H9 (cell line): ENCODE data around the gene NCAM1. TPM values are rescaled to one million over a fixed set of nuclear protein-coding genes. Genes with fewer than 3 reads are reported as not detected.

Experiments
- DNase-seq: peaks from one replicate; pipeline ENCODE4 v3.0.0-alpha.2; 2017
- H2AFZ ChIP-seq: one replicate; pipeline ENCODE4 v1.6.1; 2013; ENCODE audit warnings: mild to moderate bottlenecking, low read length, control low read depth, moderate library complexity
- H2AK5ac ChIP-seq: 2 replicates; pipeline ENCODE4 v1.6.1; 2013; ENCODE audit warnings: low read length, control low read depth, mixed read lengths; ENCODE audit not compliant: insufficient read length
- H2BK120ac ChIP-seq: one replicate; pipeline ENCODE4 v1.6.1; 2013; ENCODE audit warnings: low read depth, mild to moderate bottlenecking, low read length, control low read depth, inconsistent platforms; ENCODE audit not compliant: poor library complexity, severe bottlenecking
- H2BK12ac ChIP-seq: 2 replicates; pipeline ENCODE4 v1.6.1; 2013; ENCODE audit warnings: low read length, control low read depth, mixed read lengths, low read depth; ENCODE audit not compliant: insufficient read length
- H2BK15ac ChIP-seq: 2 replicates; pipeline ENCODE4 v1.6.1; 2013; ENCODE audit warnings: low read depth, low read length, control low read depth
- H2BK20ac ChIP-seq: one replicate; pipeline ENCODE4 v1.6.1; 2013; ENCODE audit warnings: low read depth, mild to moderate bottlenecking, low read length, control low read depth, inconsistent platforms; ENCODE audit not compliant: poor library complexity, severe bottlenecking
- H2BK5ac ChIP-seq: 2 replicates; pipeline ENCODE4 v1.6.1; 2013; ENCODE audit warnings: low read length, control low read depth, mixed read lengths; ENCODE audit not compliant: insufficient read length
- H3K14ac ChIP-seq: 2 replicates; pipeline ENCODE4 v1.6.1; 2013; ENCODE audit warnings: low read length, control low read depth; ENCODE audit not compliant: insufficient read depth
- H3K18ac ChIP-seq: 2 replicates; pipeline ENCODE4 v1.6.1; 2013; ENCODE audit warnings: low read depth, mild to moderate bottlenecking, mixed read lengths, low read length, control low read depth; ENCODE audit not compliant: insufficient read length
- H3K23ac ChIP-seq: 2 replicates; pipeline ENCODE4 v1.6.1; 2013; ENCODE audit warnings: low read length, control low read depth, mixed read lengths, low read depth; ENCODE audit not compliant: insufficient read length
- H3K23me2 ChIP-seq: 2 replicates; pipeline ENCODE4 v1.6.1; 2013; ENCODE audit warnings: low read depth, mild to moderate bottlenecking, mixed read lengths, low read length, control low read depth; ENCODE audit not compliant: insufficient read length, poor library complexity, severe bottlenecking
- H3K27ac ChIP-seq: 2 replicates; pipeline ENCODE4 v1.5.1; 2013; ENCODE audit warnings: low read length, control low read depth, mixed read lengths, low read depth; ENCODE audit not compliant: insufficient read length
- H3K27me3 ChIP-seq: 2 replicates; pipeline ENCODE4 v1.6.1; 2013; ENCODE audit warnings: low read length, control low read depth, inconsistent platforms; ENCODE audit not compliant: insufficient read depth
- H3K4ac ChIP-seq: 2 replicates; pipeline ENCODE4 v1.6.1; 2013; ENCODE audit warnings: low read depth, mild to moderate bottlenecking, control low read depth, inconsistent platforms, low read length, moderate library complexity
- H3K4me1 ChIP-seq: 2 replicates; pipeline ENCODE4 v1.6.1; 2013; ENCODE audit warnings: low read length, control low read depth, inconsistent platforms; ENCODE audit not compliant: insufficient read depth
- H3K4me2 ChIP-seq: 2 replicates; pipeline ENCODE4 v1.6.1; 2013; ENCODE audit warnings: low read length, control low read depth, mixed read lengths; ENCODE audit not compliant: insufficient read length, insufficient read depth
- H3K56ac ChIP-seq: 2 replicates; pipeline ENCODE4 v1.6.1; 2013; ENCODE audit warnings: low read depth, mild to moderate bottlenecking, mixed read lengths, low read length, control low read depth; ENCODE audit not compliant: insufficient read length
- H3K79me1 ChIP-seq: 2 replicates; pipeline ENCODE4 v1.6.1; 2013; ENCODE audit warnings: low read depth, mild to moderate bottlenecking, moderate library complexity, low read length, control low read depth, inconsistent platforms; ENCODE audit not compliant: insufficient read depth, poor library complexity, severe bottlenecking
- H3K79me2 ChIP-seq: 2 replicates; pipeline ENCODE4 v1.6.1; 2013; ENCODE audit warnings: low read length, control low read depth, inconsistent platforms; ENCODE audit not compliant: insufficient read depth
- H3K9ac ChIP-seq: 2 replicates; pipeline ENCODE4 v1.6.1; 2013; ENCODE audit warnings: low read length, control low read depth, mixed read lengths; ENCODE audit not compliant: insufficient read length; ENCODE audit errors: extremely low read depth
- H3K9me3 ChIP-seq: one replicate; pipeline ENCODE4 v1.6.1; 2013; ENCODE audit warnings: low read depth, low read length, inconsistent platforms; ENCODE audit not compliant: control insufficient read depth
- H3T11ph ChIP-seq: one replicate; pipeline ENCODE4 v1.6.1; 2013; ENCODE audit warnings: mild to moderate bottlenecking, low read length, control low read depth, inconsistent platforms
- H4K20me1 ChIP-seq: one replicate; pipeline ENCODE4 v1.6.1; 2013; ENCODE audit not compliant: control insufficient read depth, insufficient read length, insufficient read depth
- H4K5ac ChIP-seq: 2 replicates; pipeline ENCODE4 v1.6.1; 2013; ENCODE audit warnings: low read depth, mild to moderate bottlenecking, mixed read lengths, low read length, control low read depth; ENCODE audit not compliant: insufficient read length
- H4K8ac ChIP-seq: replicated peaks from 2 replicates; pipeline ENCODE4 v1.6.1; 2013; ENCODE audit warnings: low read length, control low read depth, mixed read lengths, low read depth; ENCODE audit not compliant: insufficient read length
- H4K91ac ChIP-seq: 2 replicates; pipeline ENCODE4 v1.6.1; 2013; ENCODE audit warnings: low read depth, mild to moderate bottlenecking, moderate library complexity, mixed read lengths, low read length, control low read depth; ENCODE audit not compliant: insufficient read length
- H3K27ac Mint-ChIP-seq, 3 experiments: 2 replicates in 2 of 3; 3 replicates in 1 of 3; pipeline ENCODE4 v1.8.0; 2020 to 2021; ENCODE audit warnings: mixed read lengths in 3 of 3, mild to moderate bottlenecking in 1 of 3, moderate library complexity in 1 of 3
- H3K27me3 Mint-ChIP-seq: 2 replicates; pipeline ENCODE4 v1.8.0; 2021; ENCODE audit warnings: low read depth, mild to moderate bottlenecking, moderate library complexity, mixed read lengths
- H3K36me3 Mint-ChIP-seq, 3 experiments: 2 replicates in 2 of 3; 3 replicates in 1 of 3; pipeline ENCODE4 v1.8.0; 2020 to 2021; ENCODE audit warnings: low read depth in 3 of 3, mixed read lengths in 3 of 3; ENCODE audit not compliant: insufficient read depth in 1 of 3
- H3K4me1 Mint-ChIP-seq, 2 experiments: 2 replicates each; pipeline ENCODE4 v1.8.0; 2020; ENCODE audit warnings: mixed read lengths in 2 of 2
- H3K4me3 Mint-ChIP-seq, 2 experiments: 2 replicates in 1 of 2; 3 replicates in 1 of 2; pipeline ENCODE4 v1.8.0; 2020 to 2021; ENCODE audit warnings: mild to moderate bottlenecking in 2 of 2, mixed read lengths in 2 of 2, moderate library complexity in 1 of 2
- H3K9me3 Mint-ChIP-seq, 2 experiments: 2 replicates in 1 of 2; 3 replicates in 1 of 2; pipeline ENCODE4 v1.8.0; 2020; ENCODE audit warnings: mild to moderate bottlenecking in 2 of 2, mixed read lengths in 2 of 2, moderate library complexity in 1 of 2
- WGBS: extraction: QIAGEN DNeasy Blood & Tissue Kit; methylation state at CpG from one replicate; pipeline ENCODE4 v1.1.7; 2013; ENCODE audit warnings: missing lambda C conversion rate, low lambda C conversion rate, mixed read lengths; ENCODE audit not compliant: insufficient read length; ENCODE audit errors: extremely low coverage; 5-methylcytosine and 5-hydroxymethylcytosine counted together
- total RNA-seq: library from RNA; stranded (reverse); gene quantifications from 2 replicates; pipeline ENCODE4 v1.2.1, GENCODE V29; 2021
- TF ChIP-seq, protein P1 (sequence below): fragments of 200-600 bp; sonication (generic); conservative IDR thresholded peaks from 3 replicates; pipeline ENCODE4 v1.8.0; 2021; ENCODE audit warnings: antibody characterized with exemption, mild to moderate bottlenecking

NCAM1 gene
- total RNA-seq, 1 experiment from 2014 or later = 2.5 TPM

DNA sequence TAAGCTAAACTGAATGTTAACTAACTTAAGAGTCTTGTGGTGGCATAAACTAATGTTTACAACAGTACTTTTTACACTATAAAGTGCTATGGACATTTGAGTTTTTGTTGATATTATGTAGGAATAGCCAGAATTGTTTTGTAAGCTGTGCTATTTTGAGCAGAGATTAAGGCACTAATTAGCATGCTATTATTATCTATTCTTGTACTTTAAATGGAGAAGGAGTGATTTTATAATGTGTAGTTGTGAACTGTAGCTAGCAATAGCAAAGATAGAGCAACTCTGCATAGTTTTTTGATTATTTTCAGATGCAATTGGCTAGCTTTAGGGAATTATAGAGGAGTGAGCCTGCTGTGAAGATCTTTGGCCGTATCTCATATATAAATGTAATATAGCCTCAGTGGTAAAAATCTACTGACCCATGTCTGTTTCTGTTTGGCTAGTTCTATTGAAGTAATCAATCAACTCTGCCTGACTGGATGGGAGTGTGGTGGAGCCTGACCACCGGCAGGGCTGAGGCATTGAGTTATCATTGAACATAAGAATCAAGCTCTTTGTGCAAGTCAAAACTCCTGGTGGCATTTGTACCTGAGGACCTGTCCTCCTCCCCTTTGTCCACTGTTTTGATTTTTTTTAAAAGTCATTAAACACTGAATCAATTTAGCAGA, 34.3 kb downstream of the NCAM1 start:
- H3K9me3 ChIP-seq = no peaks in the 10 kb centered on the region
- H3K14ac ChIP-seq = no peak overlapping the region
- DNase-seq = no peak
- no peak overlapping the region for H2AK5ac ChIP-seq
- Mint-ChIP-seq H3K9me3 (peaks cover 3% of the 10 kb centered on the region in 2 experiments; a peak in 2 of 5 replicates), H3K36me3 (0 out of 7 replicates have a peak, but pooled peaks cover 0 to 5% (median 0%) of the 10 kb centered on the region in 3 experiments), H3K4me1 (peaks cover 11 to 14% of the 10 kb centered on the region in 2 experiments), H3K27me3 (no peaks in the 10 kb centered on the region; the same call in 1 of the 2 replicates), H3K27ac (no peak overlapping the region), H3K4me3 (no peak overlapping the region)
- no peak overlapping the region for H2BK15ac ChIP-seq
- TF ChIP-seq, protein P1, sequence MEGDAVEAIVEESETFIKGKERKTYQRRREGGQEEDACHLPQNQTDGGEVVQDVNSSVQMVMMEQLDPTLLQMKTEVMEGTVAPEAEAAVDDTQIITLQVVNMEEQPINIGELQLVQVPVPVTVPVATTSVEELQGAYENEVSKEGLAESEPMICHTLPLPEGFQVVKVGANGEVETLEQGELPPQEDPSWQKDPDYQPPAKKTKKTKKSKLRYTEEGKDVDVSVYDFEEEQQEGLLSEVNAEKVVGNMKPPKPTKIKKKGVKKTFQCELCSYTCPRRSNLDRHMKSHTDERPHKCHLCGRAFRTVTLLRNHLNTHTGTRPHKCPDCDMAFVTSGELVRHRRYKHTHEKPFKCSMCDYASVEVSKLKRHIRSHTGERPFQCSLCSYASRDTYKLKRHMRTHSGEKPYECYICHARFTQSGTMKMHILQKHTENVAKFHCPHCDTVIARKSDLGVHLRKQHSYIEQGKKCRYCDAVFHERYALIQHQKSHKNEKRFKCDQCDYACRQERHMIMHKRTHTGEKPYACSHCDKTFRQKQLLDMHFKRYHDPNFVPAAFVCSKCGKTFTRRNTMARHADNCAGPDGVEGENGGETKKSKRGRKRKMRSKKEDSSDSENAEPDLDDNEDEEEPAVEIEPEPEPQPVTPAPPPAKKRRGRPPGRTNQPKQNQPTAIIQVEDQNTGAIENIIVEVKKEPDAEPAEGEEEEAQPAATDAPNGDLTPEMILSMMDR = no peak
- no peak overlapping the region for H4K8ac ChIP-seq
- no peak overlapping the region for H4K5ac ChIP-seq
- H2AFZ ChIP-seq = no peak overlapping the region
- no peak overlapping the region for H3K27ac ChIP-seq
- H3K4ac ChIP-seq = no peak overlapping the region
- H3K23me2 ChIP-seq = no peaks in the 10 kb centered on the region
- H4K91ac ChIP-seq = no peak overlapping the region
- no peaks in the 10 kb centered on the region for H3K79me1 ChIP-seq
- H3K56ac ChIP-seq = no peak overlapping the region
- H3K18ac ChIP-seq = no peak overlapping the region
- H3K4me1 ChIP-seq = no peaks in the 10 kb centered on the region
- H3K27me3 ChIP-seq = no peaks in the 10 kb centered on the region
- H3K4me2 ChIP-seq = no peak overlapping the region
- H3K23ac ChIP-seq = no peak overlapping the region
- H4K20me1 ChIP-seq = no peaks in the 10 kb centered on the region
- no peak overlapping the region for H2BK20ac ChIP-seq
- no peak overlapping the region for H2BK12ac ChIP-seq
- no peaks in the 10 kb centered on the region for H3K79me2 ChIP-seq
- no peak overlapping the region for H3T11ph ChIP-seq
- WGBS = no CpG with 5 or more reads among the region's 2 CpGs
- no peak overlapping the region for H2BK5ac ChIP-seq
- no peak overlapping the region for H2BK120ac ChIP-seq
- H3K9ac ChIP-seq = no peak overlapping the region
